ENCODE measurements around the gene PIPOX.

Gene PIPOX

GRCh38 chr17:29090750-29091605 is 48.0 kb downstream of the PIPOX start:
- no peak for DNase-seq (ENCODE audit: extremely low read depth, low read depth)
- no peak overlapping the region for H3K4me3 ChIP-seq (replicated peaks; ENCODE audit: low read depth, low read length)

GRCh38 chr17:29091606-29092289 is 48.8 kb downstream of the PIPOX start:
- DNase-seq (ENCODE audit: extremely low read depth, low read depth), result no peak
- H3K4me3 ChIP-seq (replicated peaks; ENCODE audit: low read depth, low read length), result no peak overlapping the region
- no peak for TF ChIP-seq CTCF (IDR thresholded peaks at IDR 0.05; ENCODE audit: low read depth, low read length, missing control alignments)

More at GRCh38 chr17:29090750-29091605, 48.0 kb downstream of the PIPOX start:
- TF ChIP-seq CTCF (IDR thresholded peaks at IDR 0.05; ENCODE audit: low read depth, low read length, missing control alignments), result no peak

- H3K4me3 ChIP-seq (replicated peaks; ENCODE audit: low read depth, low read length), result no peak overlapping the region
- no peak for TF ChIP-seq CTCF (IDR thresholded peaks at IDR 0.05; ENCODE audit: low read depth, low read length, missing control alignments)
- no peak for DNase-seq (ENCODE audit: extremely low read depth, low read depth)
Measured at GRCh38 chr17:29093090-29093871, 50.3 kb downstream of the PIPOX start.

DNA sequence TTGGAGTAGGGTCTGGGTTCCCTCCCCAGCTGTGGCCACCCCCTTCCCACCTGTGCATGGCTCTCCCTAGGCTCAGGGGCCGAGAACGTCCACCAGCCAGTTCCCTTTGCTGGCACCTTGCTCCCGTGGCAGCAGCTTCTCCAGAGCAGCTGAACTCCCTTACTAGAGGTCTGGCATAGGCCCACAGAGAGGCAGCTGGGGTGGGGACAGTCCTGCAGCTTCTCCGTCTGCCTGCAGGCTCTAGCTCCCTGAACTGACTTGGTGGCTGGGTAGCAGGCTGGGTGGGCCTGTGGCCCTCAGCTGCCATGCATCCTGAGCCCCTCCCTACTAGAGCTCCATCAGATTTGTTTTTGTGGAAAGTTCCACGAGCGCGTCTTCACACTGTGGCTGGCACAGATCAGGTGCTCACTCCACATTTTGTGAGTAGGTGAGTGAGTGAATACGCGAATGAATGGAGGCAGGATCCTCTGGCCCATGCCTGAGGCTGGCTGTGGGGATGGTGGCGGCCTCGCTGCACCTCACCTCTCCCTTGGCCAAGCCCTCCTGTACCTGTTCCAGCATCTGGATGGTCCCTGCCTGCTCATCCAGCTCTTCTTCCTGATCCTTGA is 51.3 kb downstream of the PIPOX start:
- no peak for DNase-seq (ENCODE audit: extremely low read depth, low read depth)
- TF ChIP-seq CTCF (IDR thresholded peaks at IDR 0.05; ENCODE audit: low read depth, low read length, missing control alignments), result no peak

GRCh38 chr17:29095439-29095838 is 52.5 kb downstream of the PIPOX start:
- no peak for DNase-seq (ENCODE audit: extremely low read depth, low read depth)
- no peak overlapping the region for H3K4me3 ChIP-seq (replicated peaks; ENCODE audit: low read depth, low read length)
- no peak for TF ChIP-seq CTCF (IDR thresholded peaks at IDR 0.05; ENCODE audit: low read depth, low read length, missing control alignments)

More for the DNA sequence above, 51.3 kb downstream of the PIPOX start:
- no peak overlapping the region for H3K4me3 ChIP-seq (replicated peaks; ENCODE audit: low read depth, low read length)

GRCh38 chr17:29096094-29096493 is 53.2 kb downstream of the PIPOX start:
- no peak overlapping the region for H3K4me3 ChIP-seq (replicated peaks; ENCODE audit: low read depth, low read length)
- DNase-seq (ENCODE audit: extremely low read depth, low read depth), result no peak
- no peak for TF ChIP-seq CTCF (IDR thresholded peaks at IDR 0.05; ENCODE audit: low read depth, low read length, missing control alignments)
